ENCODE results near the gene ZNF621. TPM values are rescaled to one million over a fixed set of nuclear protein-coding genes. Genes with fewer than 3 reads are reported as not detected.

ZNF621 gene
- 26.7 and 92.0 TPM in 2 replicates for total RNA-seq (2011; cell fraction: chromatin; rRNA removed; ENCODE audit: low replicate concordance)
- total RNA-seq (2011; cell fraction: nucleolus; rRNA removed) = 22.0 and 26.7 TPM in 2 replicates
- total RNA-seq (2011; cell fraction: nucleoplasm; rRNA removed) = 41.6 and 57.6 TPM in 2 replicates
- total RNA-seq (2014; rRNA removed) (10.8 and 12.0 TPM in 2 replicates), total RNA-seq (2014; rRNA removed; fragmentation: Illumina TruSeq; extraction: Trizol) (20.8 and 22.3 TPM in 2 replicates), total RNA-seq (2015; rRNA removed; fragmentation: Illumina TruSeq; extraction: Trizol) (18.7 and 20.6 TPM in 2 replicates), total RNA-seq (2021) (22.4 and 22.5 TPM in 2 replicates), polyA plus RNA-seq (2011; rRNA removed) (27.6 and 38.1 TPM in 2 replicates), polyA plus RNA-seq (2014; fragmentation: Illumina TruSeq; extraction: Trizol) (26.2 and 28.9 TPM in 2 replicates), polyA plus RNA-seq (2014; fragmentation: Nextera tagmentation; extraction: Ambion mirVana) (1 to 10 TPM; 4.7 to 7.3 TPM), polyA plus RNA-seq (2014; rRNA removed) (20.1 and 24.4 TPM in 2 replicates), polyA minus RNA-seq (2011; rRNA and poly(A)+ RNA removed) (33.7 and 34.3 TPM in 2 replicates), Bru-seq, nascent RNA (percentile 92 among the genes with signal in this experiment), BruChase-seq, experiment 1, labeled RNA remaining after a 2-hour chase (percentile 93 among the genes with signal in this experiment), BruChase-seq, experiment 2, labeled RNA remaining after a 6-hour chase (percentile 92 among the genes with signal in this experiment)
- polyA plus RNA-seq (2011; cell fraction: cytosol; rRNA removed) = 15.0 and 27.7 TPM in 2 replicates
- polyA plus RNA-seq (2011; cell fraction: nucleus; rRNA removed) = 44.3 and 50.0 TPM in 2 replicates
- polyA plus RNA-seq (2012) = 14.3 TPM in 2 replicates
- polyA minus RNA-seq (2011; cell fraction: cytosol; rRNA and poly(A)+ RNA removed) = 13.7 and 14.9 TPM in 2 replicates
- 14.8 and 23.0 TPM in 2 replicates for polyA minus RNA-seq (2011; cell fraction: nucleus; rRNA and poly(A)+ RNA removed)
- long read RNA-seq, experiment 1, full-length matches to known transcripts = 12 of 38 reads
- long read RNA-seq, experiment 1, partial matches to known transcripts = 18 of 38 reads
- long read RNA-seq, experiment 1, other reads (novel, unspliced or antisense) = 8 of 38 reads
- long read RNA-seq, experiment 2, full-length matches to known transcripts = 1 of 11 reads
- long read RNA-seq, experiment 2, partial matches to known transcripts = 0 of 11 reads
- long read RNA-seq, experiment 2, other reads (novel, unspliced or antisense) = 10 of 11 reads
- long read RNA-seq, experiment 3, full-length matches to known transcripts = 2 of 3 reads
- long read RNA-seq, experiment 3, partial matches to known transcripts = 0 of 3 reads
- long read RNA-seq, experiment 3, other reads (novel, unspliced or antisense) = 1 of 3 reads

DNA sequence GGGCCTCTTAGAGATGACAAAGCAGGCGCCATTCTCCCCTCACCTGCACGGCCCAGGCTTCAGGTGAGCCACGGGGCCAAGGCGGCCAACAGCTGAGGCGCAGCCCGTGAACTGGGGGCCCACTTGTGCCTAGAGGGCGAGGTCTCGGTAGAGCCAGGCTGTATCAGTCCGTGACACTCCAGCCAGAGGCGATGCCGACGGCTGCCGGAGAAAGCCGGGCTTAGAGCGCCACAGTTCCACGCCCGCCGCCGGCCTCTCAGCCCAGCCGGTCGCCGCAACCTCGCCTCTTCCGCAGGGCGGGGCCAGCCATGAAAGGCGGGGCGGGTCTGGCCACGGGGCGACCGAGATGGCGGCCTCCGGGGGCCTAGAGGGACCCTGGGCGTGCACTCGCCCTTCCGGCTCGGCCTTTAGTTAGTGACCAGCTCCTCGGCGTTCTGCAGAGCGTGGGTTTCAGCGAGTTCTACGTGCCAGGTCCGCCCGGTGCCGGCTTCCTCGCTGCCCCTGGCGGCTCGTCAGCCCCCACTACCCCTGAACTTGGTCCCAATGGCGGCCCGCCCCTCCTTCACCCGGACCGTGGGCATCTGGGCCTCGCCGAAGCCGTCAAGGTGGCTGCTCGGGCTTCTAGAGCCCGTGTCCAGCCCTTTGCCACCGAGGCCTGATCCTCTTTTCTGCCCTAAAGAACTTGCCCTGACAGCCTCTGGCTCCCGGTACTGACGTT lies at the start of gene ZNF621:
Gene ZNF621, plus strand, starts transcription at position 393 of the 718 bp plus-strand sequence. CDS start 881 bp downstream, outside the sequence.
- intact Hi-C loops (cut with micrococcal nuclease) (loop anchor here (2.0 kb wide), 1 partner anchor 72 kb away; no protein-coding TSS in a partner anchor), in situ Hi-C loops (cut with MboI) (no loop called here)
- Histone ChIP-seq H4K20me1 (replicated peaks; ENCODE audit: control insufficient read depth, insufficient read depth, low read length) (no peaks in the 10 kb centered on the region), H2AFZ (ENCODE audit: low read depth, low read length) (peak within 1 kb of the TSS; percentile 92), H3K27me3 (ENCODE audit: control insufficient read depth in 2 of 2, insufficient read depth in 2 of 2, low read length in 2 of 2) (no peaks in the 10 kb centered on the region), H3K79me2 (ENCODE audit: control insufficient read depth, insufficient read depth, low read length) (peaks cover 25% of the 10 kb centered on the region), H3K9me3 (replicated peaks; ENCODE audit: control insufficient read depth, insufficient read depth, low read depth, low read length) (no peaks in the 10 kb centered on the region), H3K4me2 (ENCODE audit: insufficient read depth, low read length) (peak within 1 kb of the TSS; percentile 90), H3K36me3 (ENCODE audit: control insufficient read depth, insufficient read depth, low read length) (peaks cover 32% of the 10 kb centered on the region), H3K4me1 (replicated peaks in 1 of 2; ENCODE audit: control insufficient read depth in 2 of 2, insufficient read depth in 2 of 2, low read length in 2 of 2) (peaks cover 9 to 12% of the 10 kb centered on the region in 2 experiments; a peak in 4 of 5 replicates), H3K4me3 (peak within 1 kb of the TSS; percentile 87), H3K9me1 (ENCODE audit: control insufficient read depth, insufficient read depth, low read length) (no peaks in the 10 kb centered on the region), H3K9ac (ENCODE audit: insufficient read depth in 1 of 2, low read depth in 2 of 2, low read length in 2 of 2) (peak within 1 kb of the TSS; percentile 92 to 99), H3K27ac (ENCODE audit: extremely low read depth, low read depth, low read length) (peak within 1 kb of the TSS; percentile 88)
- FAIRE-seq = peak; percentile 51
- WGBS (ENCODE audit: insufficient coverage, low coverage, missing lambda C conversion rate) = 2% methylated on average over 53 of the region's 59 CpGs
- no TSS peak for BruUV-seq (replicated peaks)
- DNase-seq (ENCODE audit: extremely low read depth in 1 of 4, low spot score in 3 of 4) = peak; percentile 95 to 98 (median 98)
- peak; percentile 99 for ATAC-seq
- POLR2A ChIA-PET = interaction anchor here (0.6 to 2.5 kb wide), 20 partner anchors 12 to 1118 kb away, joined by 3 to 11 read pairs (median 3); partner anchors contain the start of genes RPL14, ZNF619 and ZNF620
- CTCF ChIA-PET (ENCODE audit: low intra/inter-chr PET ratio) = interaction anchor here (0.6 to 1.3 kb wide), 2 partner anchors 197 to 1514 kb away, joined by 3 to 6 read pairs; no protein-coding TSS in a partner anchor
- TF ChIP-seq, protein P1, sequence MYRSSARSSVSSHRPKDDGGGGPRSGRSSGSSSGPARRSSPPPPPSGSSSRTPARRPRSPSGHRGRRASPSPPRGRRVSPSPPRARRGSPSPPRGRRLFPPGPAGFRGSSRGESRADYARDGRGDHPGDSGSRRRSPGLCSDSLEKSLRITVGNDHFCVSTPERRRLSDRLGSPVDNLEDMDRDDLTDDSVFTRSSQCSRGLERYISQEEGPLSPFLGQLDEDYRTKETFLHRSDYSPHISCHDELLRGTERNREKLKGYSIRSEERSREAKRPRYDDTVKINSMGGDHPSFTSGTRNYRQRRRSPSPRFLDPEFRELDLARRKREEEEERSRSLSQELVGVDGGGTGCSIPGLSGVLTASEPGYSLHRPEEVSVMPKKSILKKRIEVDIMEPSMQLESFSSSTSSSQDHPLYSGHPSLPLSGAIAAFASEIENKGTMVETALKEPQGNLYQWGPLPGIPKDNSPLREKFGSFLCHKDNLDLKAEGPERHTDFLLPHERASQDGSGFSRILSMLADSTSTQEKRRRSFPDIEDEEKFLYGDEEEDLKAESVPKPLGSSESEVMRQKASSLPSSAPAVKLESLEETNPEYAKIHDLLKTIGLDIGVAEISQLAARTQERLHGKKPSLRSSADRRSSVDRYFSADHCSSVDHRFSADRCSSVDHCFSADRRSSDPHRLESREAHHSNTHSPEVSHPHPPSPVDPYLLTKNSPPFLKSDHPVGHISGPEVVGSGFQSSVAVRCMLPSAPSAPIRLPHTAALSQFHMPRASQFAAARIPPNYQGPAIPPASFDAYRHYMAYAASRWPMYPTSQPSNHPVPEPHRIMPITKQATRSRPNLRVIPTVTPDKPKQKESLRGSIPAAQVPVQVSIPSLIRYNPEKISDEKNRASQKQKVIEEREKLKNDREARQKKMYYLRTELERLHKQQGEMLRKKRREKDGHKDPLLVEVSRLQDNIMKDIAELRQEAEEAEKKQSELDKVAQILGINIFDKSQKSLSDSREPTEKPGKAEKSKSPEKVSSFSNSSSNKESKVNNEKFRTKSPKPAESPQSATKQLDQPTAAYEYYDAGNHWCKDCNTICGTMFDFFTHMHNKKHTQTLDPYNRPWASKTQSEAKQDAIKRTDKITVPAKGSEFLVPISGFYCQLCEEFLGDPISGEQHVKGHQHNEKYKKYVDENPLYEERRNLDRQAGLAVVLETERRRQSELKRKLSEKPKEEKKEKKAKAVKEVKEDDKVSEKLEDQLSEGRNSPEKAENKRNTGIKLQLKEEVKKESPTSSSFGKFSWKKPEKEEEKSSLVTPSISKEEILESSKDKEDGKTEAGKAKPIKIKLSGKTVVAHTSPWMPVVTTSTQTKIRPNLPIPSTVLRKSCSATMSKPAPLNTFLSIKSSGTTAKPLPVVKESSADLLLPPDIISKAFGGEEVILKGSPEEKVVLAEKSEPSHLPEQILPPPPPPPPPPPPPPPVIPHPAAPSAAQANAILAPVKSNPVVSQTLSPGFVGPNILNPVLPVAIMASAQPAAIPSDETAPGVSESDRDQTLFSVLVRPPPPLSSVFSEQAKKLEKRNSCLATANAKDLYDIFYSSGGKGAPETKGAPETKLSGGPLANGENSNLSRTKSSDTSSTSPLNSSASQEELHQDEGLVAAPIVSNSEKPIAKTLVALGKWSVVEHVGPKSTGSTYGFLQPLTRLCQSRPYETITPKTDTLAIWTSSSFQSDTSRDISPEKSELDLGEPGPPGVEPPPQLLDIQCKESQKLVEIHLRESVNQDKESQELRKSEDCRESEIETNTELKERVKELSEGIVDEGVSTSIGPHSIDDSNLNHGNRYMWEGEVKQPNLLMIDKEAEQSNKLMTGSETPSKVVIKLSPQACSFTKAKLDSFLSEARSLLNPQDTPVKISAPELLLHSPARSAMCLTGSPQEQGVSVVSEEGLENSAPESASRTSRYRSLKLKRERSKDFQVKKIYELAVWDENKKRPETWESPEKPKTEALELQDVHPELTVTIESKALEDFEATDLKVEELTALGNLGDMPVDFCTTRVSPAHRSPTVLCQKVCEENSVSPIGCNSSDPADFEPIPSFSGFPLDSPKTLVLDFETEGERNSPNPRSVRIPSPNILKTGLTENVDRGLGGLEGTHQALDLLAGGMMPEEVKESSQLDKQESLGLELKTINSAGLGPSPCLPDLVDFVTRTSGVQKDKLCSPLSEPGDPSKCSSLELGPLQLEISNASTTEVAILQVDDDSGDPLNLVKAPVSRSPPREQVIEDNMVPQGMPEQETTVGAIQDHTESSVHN (IDR thresholded peaks at IDR 0.05; ENCODE audit: borderline replicate concordance in 1 of 2, low read depth in 1 of 2) = no peak
- peak; percentile 95; the same call in 1 of the 2 replicates for TF ChIP-seq ZZZ3 (IDR thresholded peaks at IDR 0.05)
- 0 out of 2 replicates have a peak, but pooled peaks have one; percentile 80 for TF ChIP-seq ZNF165 (CRISPR knock-in tag; IDR thresholded peaks at IDR 0.05; ENCODE audit: borderline replicate concordance)
- TF ChIP-seq, protein P2, sequence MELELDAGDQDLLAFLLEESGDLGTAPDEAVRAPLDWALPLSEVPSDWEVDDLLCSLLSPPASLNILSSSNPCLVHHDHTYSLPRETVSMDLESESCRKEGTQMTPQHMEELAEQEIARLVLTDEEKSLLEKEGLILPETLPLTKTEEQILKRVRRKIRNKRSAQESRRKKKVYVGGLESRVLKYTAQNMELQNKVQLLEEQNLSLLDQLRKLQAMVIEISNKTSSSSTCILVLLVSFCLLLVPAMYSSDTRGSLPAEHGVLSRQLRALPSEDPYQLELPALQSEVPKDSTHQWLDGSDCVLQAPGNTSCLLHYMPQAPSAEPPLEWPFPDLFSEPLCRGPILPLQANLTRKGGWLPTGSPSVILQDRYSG (tag; conservative IDR thresholded peaks at IDR 0.05; ENCODE audit: low read depth) = no peak
- TF ChIP-seq ZNF583 (CRISPR knock-in tag; IDR thresholded peaks at IDR 0.05) = 0 out of 2 replicates have a peak, but pooled peaks have one; percentile 64
